ENCODE results near the gene LTB. TPM values are rescaled to one million over a fixed set of nuclear protein-coding genes. Genes with fewer than 3 reads are reported as not detected.

Gene LTB
- total and polyA plus RNA-seq, 4 experiments from 2014 or later = 802 to 3,276 (median 1,633) TPM

GRCh38 chr6:31626952-31627351, 44.7 kb upstream of the LTB start:
- H3K27ac ChIP-seq (ENCODE audit: low read depth, low read length) = no peak overlapping the region
- peaks cover 9 to 11% (median 10%) of the 10 kb centered on the region in 4 donors for H3K4me1 Mint-ChIP-seq
- H3K27me3 ChIP-seq (ENCODE audit: insufficient read depth, low read length) = no peaks in the 10 kb centered on the region
- H3K4me3 ChIP-seq (ENCODE audit: low read length in 2 of 2) = no peak overlapping the region
- ChIA-PET POLR2A (ENCODE audit: partially characterized antibody) (interaction anchor here (0.8 kb wide), 1 partner anchor 25 kb away, joined by 3 read pairs; the partner anchor contains the start of gene BAG6), CTCF (ENCODE audit: partially characterized antibody) (interaction anchor here (1.0 to 1.4 kb wide), 2 partner anchors 13 to 54 kb away, joined by 3 to 4 read pairs; partner anchors contain the start of gene LY6G5C)
- H3K36me3 ChIP-seq (ENCODE audit: insufficient read depth, low read length) = peaks cover 91% of the 10 kb centered on the region
- no peaks in the 10 kb centered on the region for H3K9me3 ChIP-seq (ENCODE audit: control insufficient read depth in 1 of 2, low read length in 2 of 2)
- H3K9me3 Mint-ChIP-seq = no peaks in the 10 kb centered on the region
- peak overlapping the region in 2 of 7 donors; percentile 44 to 72 for H3K27ac Mint-ChIP-seq
- H3K36me3 Mint-ChIP-seq = peaks cover 56 to 92% of the 10 kb centered on the region in 2 donors
- intact Hi-C loops (cut with micrococcal nuclease) = no loop called here
- no peak overlapping the region for H3K4me3 Mint-ChIP-seq
- DNase-seq = no peak
- H3K27me3 Mint-ChIP-seq = no peaks in the 10 kb centered on the region
- peaks cover 8% of the 10 kb centered on the region for H3K4me1 ChIP-seq (ENCODE audit: insufficient read depth, low read length)

- Mint-ChIP-seq H3K9me3 (no peaks in the 10 kb centered on the region), H3K36me3 (peaks cover 37 to 77% of the 10 kb centered on the region in 2 donors), H3K4me1 (peaks cover 20 to 31% (median 24%) of the 10 kb centered on the region in 4 donors), H3K4me3 (no peak overlapping the region), H3K27me3 (no peaks in the 10 kb centered on the region), H3K27ac (peak overlapping the region in 1 of 7 donors; percentile 60)
- Histone ChIP-seq H3K27ac (ENCODE audit: low read depth, low read length) (no peak overlapping the region), H3K36me3 (ENCODE audit: insufficient read depth, low read length) (peaks cover 62% of the 10 kb centered on the region), H3K27me3 (ENCODE audit: insufficient read depth, low read length) (no peaks in the 10 kb centered on the region), H3K9me3 (ENCODE audit: control insufficient read depth in 1 of 2, low read length in 2 of 2) (no peaks in the 10 kb centered on the region), H3K4me1 (ENCODE audit: insufficient read depth, low read length) (peaks cover 19% of the 10 kb centered on the region), H3K4me3 (ENCODE audit: low read length in 2 of 2) (no peak overlapping the region)
- intact Hi-C loops (cut with micrococcal nuclease) = no loop called here
- DNase-seq = no peak
- ChIA-PET CTCF (ENCODE audit: partially characterized antibody) (no interaction called here), POLR2A (ENCODE audit: partially characterized antibody) (interaction anchor here (0.8 to 4.5 kb wide), 3 partner anchors 15 to 42 kb away, joined by 3 to 66 read pairs (median 6); partner anchors contain the start of genes BAG6 and LTB)
These were observed 41.8 kb upstream of the LTB start for GRCh38 chr6:31624070-31624469.

GRCh38 chr6:31622684-31623091, 40.5 kb upstream of the LTB start:
- Mint-ChIP-seq H3K36me3 (peaks cover 30 to 63% of the 10 kb centered on the region in 2 donors), H3K4me1 (peaks cover 20 to 31% (median 25%) of the 10 kb centered on the region in 4 donors), H3K27me3 (no peaks in the 10 kb centered on the region), H3K4me3 (peak overlapping the region in 3 of 8 donors; percentile 1 to 92 (median 21)), H3K9me3 (no peaks in the 10 kb centered on the region), H3K27ac (peak overlapping the region; percentile 16 to 99 (median 93))
- ChIA-PET POLR2A (ENCODE audit: partially characterized antibody) (interaction anchor here (0.6 to 4.5 kb wide), 16 partner anchors 10 to 554 kb away, joined by 3 to 66 read pairs (median 5); partner anchors contain the start of genes BAG6, DDX39B, EHMT2 and GPANK1), CTCF (ENCODE audit: partially characterized antibody) (interaction anchor here (0.6 to 1.8 kb wide), 8 partner anchors 11 to 241 kb away, joined by 3 to 8 read pairs (median 4); partner anchors contain the start of genes DDAH2 and GPANK1)
- Histone ChIP-seq H3K36me3 (ENCODE audit: insufficient read depth, low read length) (peaks cover 48% of the 10 kb centered on the region), H3K27ac (ENCODE audit: low read depth, low read length) (peak overlapping the region; percentile 10), H3K27me3 (ENCODE audit: insufficient read depth, low read length) (no peaks in the 10 kb centered on the region), H3K9me3 (ENCODE audit: control insufficient read depth in 1 of 2, low read length in 2 of 2) (no peaks in the 10 kb centered on the region), H3K4me3 (ENCODE audit: low read length in 2 of 2) (no peak overlapping the region), H3K4me1 (ENCODE audit: insufficient read depth, low read length) (peaks cover 19% of the 10 kb centered on the region)
- intact Hi-C loops (cut with micrococcal nuclease) = no loop called here
- DNase-seq = no peak

- Mint-ChIP-seq H3K9me3 (no peaks in the 10 kb centered on the region), H3K36me3 (peaks cover 23 to 56% of the 10 kb centered on the region in 2 donors), H3K27ac (peak overlapping the region; percentile 90 to 99 (median 96)), H3K4me3 (peak overlapping the region; percentile 85 to 95 (median 90)), H3K4me1 (peaks cover 20 to 32% (median 25%) of the 10 kb centered on the region in 4 donors), H3K27me3 (no peaks in the 10 kb centered on the region)
- intact Hi-C loops (cut with micrococcal nuclease) = no loop called here
- CTCF ChIA-PET (ENCODE audit: partially characterized antibody) = interaction anchor here (0.9 to 1.8 kb wide), 7 partner anchors 12 to 148 kb away, joined by 3 to 8 read pairs (median 3); partner anchors contain the start of genes DDAH2 and GPANK1
- H3K36me3 ChIP-seq (ENCODE audit: insufficient read depth, low read length) = peaks cover 42% of the 10 kb centered on the region
- H3K9me3 ChIP-seq (ENCODE audit: control insufficient read depth in 1 of 2, low read length in 2 of 2) = no peaks in the 10 kb centered on the region
- DNase-seq = no peak
- POLR2A ChIA-PET (ENCODE audit: partially characterized antibody) = interaction anchor here (0.8 to 4.5 kb wide), 19 partner anchors 11 to 350 kb away, joined by 3 to 66 read pairs (median 5); partner anchors contain the start of genes BAG6, DDX39B, DXO and EHMT2
- H3K4me3 ChIP-seq (ENCODE audit: low read length in 2 of 2) = peak overlapping the region in 1 of 2 donors; percentile 93
- peak overlapping the region; percentile 99 for H3K27ac ChIP-seq (ENCODE audit: low read depth, low read length)
- peaks cover 19% of the 10 kb centered on the region for H3K4me1 ChIP-seq (ENCODE audit: insufficient read depth, low read length)
- no peaks in the 10 kb centered on the region for H3K27me3 ChIP-seq (ENCODE audit: insufficient read depth, low read length)
These were observed 39.8 kb upstream of the LTB start for GRCh38 chr6:31621991-31622390.

GRCh38 chr6:31621320-31621939, 39.2 kb upstream of the LTB start:
- no peaks in the 10 kb centered on the region for H3K27me3 ChIP-seq (ENCODE audit: insufficient read depth, low read length)
- peak overlapping the region; percentile 83 to 93 for H3K4me3 ChIP-seq (ENCODE audit: low read length in 2 of 2)
- DNase-seq = peak in 2 of 5 donors; percentile 18 to 27
- no peaks in the 10 kb centered on the region for H3K27me3 Mint-ChIP-seq
- H3K36me3 Mint-ChIP-seq = peaks cover 19 to 52% of the 10 kb centered on the region in 2 donors
- peak overlapping the region; percentile 90 to 99 (median 96) for H3K27ac Mint-ChIP-seq
- intact Hi-C loops (cut with micrococcal nuclease) = no loop called here
- H3K4me1 ChIP-seq (ENCODE audit: insufficient read depth, low read length) = peaks cover 20% of the 10 kb centered on the region
- ChIA-PET CTCF (ENCODE audit: partially characterized antibody) (interaction anchor here (0.9 to 1.8 kb wide), 4 partner anchors 23 to 149 kb away, joined by 3 to 8 read pairs (median 4); partner anchors contain the start of gene GPANK1), POLR2A (ENCODE audit: partially characterized antibody) (interaction anchor here (0.8 to 4.5 kb wide), 19 partner anchors 18 to 351 kb away, joined by 3 to 66 read pairs (median 5); partner anchors contain the start of genes APOM, BAG6, C6orf47 and DDX39B)
- peak overlapping the region; percentile 85 to 95 (median 90) for H3K4me3 Mint-ChIP-seq
- peaks cover 36% of the 10 kb centered on the region for H3K36me3 ChIP-seq (ENCODE audit: insufficient read depth, low read length)
- no peaks in the 10 kb centered on the region for H3K9me3 Mint-ChIP-seq
- no peaks in the 10 kb centered on the region for H3K9me3 ChIP-seq (ENCODE audit: control insufficient read depth in 1 of 2, low read length in 2 of 2)
- H3K4me1 Mint-ChIP-seq = peaks cover 20 to 37% (median 28%) of the 10 kb centered on the region in 4 donors
- H3K27ac ChIP-seq (ENCODE audit: low read depth, low read length) = peak overlapping the region; percentile 99

GRCh38 chr6:31620586-31621319, 38.5 kb upstream of the LTB start, which contains the start of gene PRRC2A:
TSS of gene PRRC2A (plus strand) at chr6:31620715. CDS start at chr6:31622790, 2,075 bp downstream.
- POLR2A ChIA-PET (ENCODE audit: partially characterized antibody) = interaction anchor here (0.8 to 4.5 kb wide), 24 partner anchors 18 to 351 kb away, joined by 3 to 66 read pairs (median 5); partner anchors contain the start of genes APOM, ATP6V1G2, BAG6 and C6orf47
- H3K27me3 ChIP-seq (ENCODE audit: insufficient read depth, low read length) = no peaks in the 10 kb centered on the region
- Mint-ChIP-seq H3K36me3 (peaks cover 12 to 46% of the 10 kb centered on the region in 2 donors), H3K9me3 (no peaks in the 10 kb centered on the region), H3K4me3 (peak within 1 kb of the TSS; percentile 89 to 98 (median 94)), H3K27me3 (no peaks in the 10 kb centered on the region), H3K27ac (peak within 1 kb of the TSS; percentile 91 to 99 (median 98)), H3K4me1 (peaks cover 21 to 42% (median 33%) of the 10 kb centered on the region in 4 donors)
- H3K9me3 ChIP-seq (ENCODE audit: control insufficient read depth in 1 of 2, low read length in 2 of 2) = no peaks in the 10 kb centered on the region
- peaks cover 29% of the 10 kb centered on the region for H3K36me3 ChIP-seq (ENCODE audit: insufficient read depth, low read length)
- H3K27ac ChIP-seq (ENCODE audit: low read depth, low read length) = peak within 1 kb of the TSS; percentile 99
- peak in 1 of 5 donors; percentile 85 for DNase-seq
- CTCF ChIA-PET (ENCODE audit: partially characterized antibody) = no interaction called here
- H3K4me1 ChIP-seq (ENCODE audit: insufficient read depth, low read length) = peaks cover 27% of the 10 kb centered on the region
- intact Hi-C loops (cut with micrococcal nuclease) = loop anchor here (1.0 kb wide), 6 partner anchors 32 to 423 kb away; partner anchors contain the start of genes ABHD16A, BAG6 and NFKBIL1
- peak within 1 kb of the TSS; percentile 83 to 93 for H3K4me3 ChIP-seq (ENCODE audit: low read length in 2 of 2)
